Osteoblast (primary cell): Measurements from ENCODE around the gene NOTCH4. TPM values are rescaled to one million over a fixed set of nuclear protein-coding genes. Genes with fewer than 3 reads are reported as not detected.

Source experiments
- DNase-seq: peaks from one replicate; pipeline ENCODE4 v3.0.0; 2011; ENCODE audit warnings: low spot score, mixed read lengths; ENCODE audit not compliant: insufficient read length; ENCODE audit errors: missing footprints
- H2AFZ ChIP-seq: 2 replicates; pipeline ENCODE4 v1.6.0; 2011; ENCODE audit warnings: mild to moderate bottlenecking, low read length
- H3K27ac ChIP-seq: 2 replicates; pipeline ENCODE4 v1.5.1; 2011; ENCODE audit warnings: mild to moderate bottlenecking, low read depth, low read length, moderate library complexity
- H3K27me3 ChIP-seq: 2 replicates; pipeline ENCODE4 v1.6.0; 2012; ENCODE audit warnings: mild to moderate bottlenecking, control low read depth, inconsistent platforms, low read length, moderate library complexity; ENCODE audit not compliant: insufficient read depth
- H3K36me3 ChIP-seq: 2 replicates; pipeline ENCODE4 v1.5.1; 2011; ENCODE audit warnings: mild to moderate bottlenecking, low read length, control low read depth, moderate library complexity; ENCODE audit not compliant: insufficient read depth
- H3K4me1 ChIP-seq: 2 replicates; pipeline ENCODE4 v1.5.1; 2011; ENCODE audit warnings: mild to moderate bottlenecking, low read length, control low read depth, moderate library complexity; ENCODE audit not compliant: insufficient read depth
- H3K4me2 ChIP-seq: 2 replicates; pipeline ENCODE4 v1.6.0; 2011; ENCODE audit warnings: mild to moderate bottlenecking, low read length; ENCODE audit not compliant: insufficient read depth
- H3K4me3 ChIP-seq: fragments of 200-600 bp; sonication (generic); 3 replicates; pipeline ENCODE4 v1.5.1; 2012; ENCODE audit warnings: mild to moderate bottlenecking, low read length, inconsistent platforms; ENCODE audit not compliant: insufficient read depth
- H3K79me2 ChIP-seq: 2 replicates; pipeline ENCODE4 v1.6.0; 2012; ENCODE audit warnings: mild to moderate bottlenecking, low read length, control low read depth, inconsistent platforms; ENCODE audit not compliant: insufficient read depth
- H3K9me3 ChIP-seq: 2 replicates; pipeline ENCODE4 v1.5.1; 2011; ENCODE audit warnings: low read depth, low read length, control low read depth
- H4K20me1 ChIP-seq: 2 replicates; pipeline ENCODE4 v1.6.0; 2012; ENCODE audit warnings: mild to moderate bottlenecking, low read length, control low read depth; ENCODE audit not compliant: insufficient read depth
- total RNA-seq: library from RNA; depleted of rRNA; stranded (reverse); fragments of >200 nt; gene quantifications from 2 replicates; pipeline ENCODE4 v1.2.3, GENCODE V29; 2012
- TF ChIP-seq, protein P1 (sequence below): IDR thresholded peaks from 2 replicates; pipeline ENCODE4 v1.5.1; 2011; ENCODE audit warnings: mild to moderate bottlenecking, low read depth, low read length, moderate library complexity; ENCODE audit errors: extremely low read depth

The NOTCH4 gene
- total RNA-seq, 1 donor: 1.1 TPM

DNA sequence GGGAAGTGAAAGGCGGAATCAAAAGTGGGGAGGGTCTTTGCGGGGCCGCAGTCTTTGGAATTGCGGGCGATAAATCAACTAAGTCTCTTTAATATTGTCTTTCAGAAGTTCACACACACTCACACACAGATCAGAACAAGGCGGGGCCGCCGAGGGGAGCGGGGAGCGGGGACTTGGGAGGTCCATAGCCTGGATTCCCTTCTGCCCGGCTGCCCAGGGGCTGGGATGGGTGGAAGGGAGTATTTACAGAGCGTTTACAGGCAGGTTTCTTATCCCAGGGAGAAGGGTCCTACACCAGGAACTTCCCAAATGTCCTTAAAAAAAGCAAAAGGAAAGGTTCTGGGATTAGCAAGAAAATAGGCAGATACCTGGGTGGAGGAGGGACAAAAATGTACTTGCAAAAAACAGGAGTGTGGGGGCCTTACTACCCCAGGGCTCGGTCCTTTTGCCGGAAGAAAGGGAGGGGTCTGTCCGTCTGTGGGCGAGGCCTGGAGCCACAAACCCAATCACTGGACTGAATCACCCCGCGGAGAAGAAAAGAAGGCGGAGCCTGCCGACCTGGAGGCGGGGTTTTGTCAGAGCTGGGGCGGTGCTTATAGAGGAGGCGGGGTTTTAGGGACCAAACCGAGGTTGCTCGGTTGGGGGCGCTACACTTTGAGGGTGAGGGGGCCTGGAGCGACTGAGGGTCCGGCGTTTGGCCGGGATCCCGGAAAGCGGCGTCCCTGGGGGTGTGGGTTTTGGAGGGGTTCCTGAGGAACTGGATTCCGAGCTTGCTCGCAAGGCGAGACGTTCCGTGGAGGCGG lies 75.4 kb downstream of the NOTCH4 start:
- H3K4me3 ChIP-seq: peak overlapping the region; percentile 52
- peak; percentile 62 for DNase-seq
- no peak overlapping the region for H3K27ac ChIP-seq
- H3K4me1 ChIP-seq: peaks cover 15% of the 10 kb centered on the region
- H3K9me3 ChIP-seq: no peaks in the 10 kb centered on the region
- no peaks in the 10 kb centered on the region for H4K20me1 ChIP-seq
- peak overlapping the region; percentile 43 for H3K4me2 ChIP-seq
- no peaks in the 10 kb centered on the region for H3K36me3 ChIP-seq
- H3K79me2 ChIP-seq: no peaks in the 10 kb centered on the region
- TF ChIP-seq, protein P1, sequence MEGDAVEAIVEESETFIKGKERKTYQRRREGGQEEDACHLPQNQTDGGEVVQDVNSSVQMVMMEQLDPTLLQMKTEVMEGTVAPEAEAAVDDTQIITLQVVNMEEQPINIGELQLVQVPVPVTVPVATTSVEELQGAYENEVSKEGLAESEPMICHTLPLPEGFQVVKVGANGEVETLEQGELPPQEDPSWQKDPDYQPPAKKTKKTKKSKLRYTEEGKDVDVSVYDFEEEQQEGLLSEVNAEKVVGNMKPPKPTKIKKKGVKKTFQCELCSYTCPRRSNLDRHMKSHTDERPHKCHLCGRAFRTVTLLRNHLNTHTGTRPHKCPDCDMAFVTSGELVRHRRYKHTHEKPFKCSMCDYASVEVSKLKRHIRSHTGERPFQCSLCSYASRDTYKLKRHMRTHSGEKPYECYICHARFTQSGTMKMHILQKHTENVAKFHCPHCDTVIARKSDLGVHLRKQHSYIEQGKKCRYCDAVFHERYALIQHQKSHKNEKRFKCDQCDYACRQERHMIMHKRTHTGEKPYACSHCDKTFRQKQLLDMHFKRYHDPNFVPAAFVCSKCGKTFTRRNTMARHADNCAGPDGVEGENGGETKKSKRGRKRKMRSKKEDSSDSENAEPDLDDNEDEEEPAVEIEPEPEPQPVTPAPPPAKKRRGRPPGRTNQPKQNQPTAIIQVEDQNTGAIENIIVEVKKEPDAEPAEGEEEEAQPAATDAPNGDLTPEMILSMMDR: no peak
- no peak overlapping the region for H2AFZ ChIP-seq
- H3K27me3 ChIP-seq: peaks cover 39% of the 10 kb centered on the region

DNA sequence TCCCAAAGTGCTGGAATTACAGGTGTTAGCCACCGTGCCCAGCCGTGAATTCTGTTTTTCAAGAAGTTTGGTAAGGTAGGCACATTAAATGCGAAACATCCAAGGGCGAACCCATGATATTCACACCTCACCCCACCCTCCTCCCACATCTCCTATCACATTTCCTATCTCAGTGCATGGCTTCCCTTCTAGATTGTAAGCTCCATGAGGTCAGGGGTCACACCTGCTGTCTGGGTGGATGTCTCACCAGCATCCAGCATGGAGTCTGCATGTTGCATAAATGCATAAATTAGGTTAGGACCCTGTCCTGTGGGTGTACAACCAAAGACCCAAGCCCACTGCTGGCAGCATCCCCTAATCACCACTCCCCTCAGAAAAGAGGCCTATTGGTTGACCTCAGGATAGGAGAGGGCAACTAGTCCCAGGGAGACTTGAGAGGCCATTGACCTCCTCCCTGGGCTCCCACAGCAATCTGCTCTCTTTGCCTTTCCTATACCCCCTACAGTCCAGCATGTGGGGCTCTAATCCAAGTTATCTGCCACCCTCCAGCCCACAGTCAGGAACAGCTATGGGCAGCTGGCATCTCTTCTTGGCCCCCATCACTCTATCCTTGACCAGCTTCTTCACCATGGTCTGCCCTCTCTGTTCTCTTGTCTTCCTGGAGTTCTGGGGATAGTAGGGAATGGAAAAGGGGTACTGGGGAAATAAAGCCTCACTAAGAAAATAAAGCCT lies 76.3 kb downstream of the NOTCH4 start:
- no peak for DNase-seq
- Histone ChIP-seq H3K4me1 (peaks cover 7% of the 10 kb centered on the region), H3K4me3 (no peak overlapping the region), H3K27ac (no peak overlapping the region), H3K27me3 (peaks cover 39% of the 10 kb centered on the region), H3K79me2 (no peaks in the 10 kb centered on the region), H2AFZ (no peak overlapping the region), H3K9me3 (no peaks in the 10 kb centered on the region), H3K36me3 (no peaks in the 10 kb centered on the region), H4K20me1 (no peaks in the 10 kb centered on the region), H3K4me2 (no peak overlapping the region)
- TF ChIP-seq, protein P1: no peak

DNA sequence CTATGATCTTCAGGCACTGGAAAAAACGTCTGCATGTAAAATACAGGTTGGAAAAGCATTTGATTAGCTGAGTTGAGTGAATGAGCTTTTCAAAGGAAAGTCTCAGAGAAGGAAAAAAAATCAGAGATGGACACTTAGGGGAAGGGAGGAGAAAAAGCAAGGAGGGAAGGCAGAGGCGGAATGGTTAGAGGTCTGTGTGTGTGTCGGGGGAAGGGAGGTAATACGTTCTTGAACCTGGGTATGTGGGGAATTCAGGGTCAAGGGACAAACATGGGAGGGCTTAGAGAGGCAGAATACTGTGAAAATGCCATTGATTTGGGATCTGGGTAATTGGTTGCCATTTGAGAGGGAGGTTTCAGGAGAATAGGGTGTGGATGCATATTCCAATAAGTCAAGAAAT lies 77.2 kb downstream of the NOTCH4 start:
- Histone ChIP-seq H3K4me2 (no peak overlapping the region), H3K79me2 (no peaks in the 10 kb centered on the region), H2AFZ (no peak overlapping the region), H3K27me3 (peaks cover 41% of the 10 kb centered on the region), H3K4me3 (no peak overlapping the region), H3K27ac (no peak overlapping the region), H3K4me1 (no peaks in the 10 kb centered on the region), H3K36me3 (no peaks in the 10 kb centered on the region), H4K20me1 (no peaks in the 10 kb centered on the region), H3K9me3 (no peaks in the 10 kb centered on the region)
- TF ChIP-seq, protein P1: no peak
- no peak for DNase-seq

DNA sequence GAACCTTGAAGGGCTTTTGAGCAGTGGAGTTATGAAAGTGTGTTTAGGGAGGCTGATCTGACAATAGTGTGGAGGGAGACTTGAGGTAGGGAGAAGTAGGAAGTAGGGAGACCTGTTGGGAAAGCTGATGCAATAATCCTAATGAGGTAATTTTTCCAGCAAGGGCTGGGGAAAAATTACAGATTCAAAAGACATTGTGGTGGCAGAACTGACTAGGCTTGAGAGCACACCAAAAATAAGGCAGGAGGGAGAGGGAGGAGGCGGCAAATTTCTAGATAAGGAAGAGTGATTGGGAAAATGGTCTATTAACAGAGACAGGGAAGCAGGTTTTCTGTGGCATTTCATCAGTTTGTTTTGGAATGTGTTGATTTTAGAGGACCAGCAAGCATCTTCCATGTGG lies 77.6 kb downstream of the NOTCH4 start:
- Histone ChIP-seq H3K4me1 (no peaks in the 10 kb centered on the region), H3K27ac (no peak overlapping the region), H3K36me3 (no peaks in the 10 kb centered on the region), H2AFZ (no peak overlapping the region), H3K4me3 (no peak overlapping the region), H3K79me2 (no peaks in the 10 kb centered on the region), H3K9me3 (no peaks in the 10 kb centered on the region), H3K27me3 (peaks cover 42% of the 10 kb centered on the region), H3K4me2 (no peak overlapping the region), H4K20me1 (no peaks in the 10 kb centered on the region)
- TF ChIP-seq, protein P1: no peak
- no peak for DNase-seq
